KMS-11 (cell line): ENCODE measurements around the gene MND1.

ENCODE experiments used
- H2AFZ ChIP-seq: fragments of 200-600 bp; sonication (generic); 2 replicates; pipeline ENCODE4 v1.6.1; 2016; ENCODE audit warnings: antibody characterized with exemption, mixed run types, low read depth
- H3K27ac ChIP-seq: fragments of 200-600 bp; sonication (generic); 2 replicates; pipeline ENCODE4 v1.6.1; 2016; ENCODE audit warnings: mild to moderate bottlenecking, mixed run types
- H3K27me3 ChIP-seq: fragments of 200-600 bp; sonication (generic); 2 replicates; pipeline ENCODE4 v1.6.1; 2017; ENCODE audit warnings: mild to moderate bottlenecking, low read depth, mixed run types, moderate library complexity; ENCODE audit not compliant: insufficient read depth
- H3K36me3 ChIP-seq: fragments of 200-600 bp; sonication (generic); 2 replicates; pipeline ENCODE4 v1.6.1; 2017; ENCODE audit warnings: mild to moderate bottlenecking, mixed run types; ENCODE audit not compliant: insufficient read depth
- H3K4me1 ChIP-seq: fragments of 200-600 bp; sonication (generic); 2 replicates; pipeline ENCODE4 v1.6.1; 2016; ENCODE audit warnings: mild to moderate bottlenecking, low read depth, mixed run types; ENCODE audit not compliant: poor library complexity, severe bottlenecking
- H3K4me2 ChIP-seq: fragments of 200-600 bp; sonication (generic); 2 replicates; pipeline ENCODE4 v1.7.0; 2016; ENCODE audit warnings: mild to moderate bottlenecking, mixed run types
- H3K4me3 ChIP-seq: fragments of 200-600 bp; sonication (generic); IDR thresholded peaks from 2 replicates; pipeline ENCODE4 v1.6.1; 2017; ENCODE audit warnings: low read depth, low read length, mixed read lengths; ENCODE audit not compliant: insufficient read depth
- H3K79me2 ChIP-seq: fragments of 200-600 bp; sonication (generic); 2 replicates; pipeline ENCODE4 v1.6.1; 2016; ENCODE audit warnings: low read depth, mixed run types; ENCODE audit not compliant: insufficient read depth
- H3K9ac ChIP-seq: fragments of 200-600 bp; sonication (generic); 2 replicates; pipeline ENCODE4 v1.6.1; 2016; ENCODE audit warnings: mild to moderate bottlenecking, mixed run types
- H4K20me1 ChIP-seq: fragments of 200-600 bp; sonication (generic); 2 replicates; pipeline ENCODE4 v1.6.1; 2016; ENCODE audit warnings: mild to moderate bottlenecking, mixed run types; ENCODE audit not compliant: insufficient read depth
- CTCF ChIP-seq: fragments of 200-600 bp; sonication (generic); conservative IDR thresholded peaks from 2 replicates; pipeline ENCODE4 v1.6.1; 2017; ENCODE audit warnings: low read depth, mild to moderate bottlenecking, antibody characterized with exemption, low read length, moderate library complexity, mixed read lengths

The MND1 gene

GRCh38 chr4:153418558-153418957 is 74.1 kb downstream of the MND1 start:
- Histone ChIP-seq H3K4me1 (peaks cover 10% of the 10 kb centered on the region), H3K79me2 (no peaks in the 10 kb centered on the region), H3K27me3 (no peaks in the 10 kb centered on the region), H4K20me1 (no peaks in the 10 kb centered on the region), H2AFZ (no peak overlapping the region), H3K4me2 (no peak overlapping the region), H3K4me3 (no peak overlapping the region), H3K9ac (no peak overlapping the region), H3K36me3 (no peaks in the 10 kb centered on the region), H3K27ac (no peak overlapping the region)
- TF ChIP-seq CTCF = no peak

GRCh38 chr4:153419029-153419428 is 74.5 kb downstream of the MND1 start:
- Histone ChIP-seq H3K27ac (no peak overlapping the region), H3K4me3 (no peak overlapping the region), H2AFZ (no peak overlapping the region), H3K9ac (no peak overlapping the region), H3K4me2 (no peak overlapping the region), H3K4me1 (peaks cover 10% of the 10 kb centered on the region), H3K27me3 (no peaks in the 10 kb centered on the region), H4K20me1 (no peaks in the 10 kb centered on the region), H3K36me3 (no peaks in the 10 kb centered on the region), H3K79me2 (no peaks in the 10 kb centered on the region)
- TF ChIP-seq CTCF = no peak

GRCh38 chr4:153419673-153420278 is 75.3 kb downstream of the MND1 start:
- peaks cover 10% of the 10 kb centered on the region for H3K4me1 ChIP-seq
- H3K27ac ChIP-seq = no peak overlapping the region
- no peaks in the 10 kb centered on the region for H3K79me2 ChIP-seq
- no peak overlapping the region for H3K9ac ChIP-seq
- no peak overlapping the region for H2AFZ ChIP-seq
- no peaks in the 10 kb centered on the region for H3K27me3 ChIP-seq
- no peak overlapping the region for H3K4me2 ChIP-seq
- no peaks in the 10 kb centered on the region for H4K20me1 ChIP-seq
- no peaks in the 10 kb centered on the region for H3K36me3 ChIP-seq
- no peak overlapping the region for H3K4me3 ChIP-seq
- no peak for TF ChIP-seq CTCF

GRCh38 chr4:153420361-153420760 is 75.9 kb downstream of the MND1 start:
- no peak overlapping the region for H3K27ac ChIP-seq
- peaks cover 10% of the 10 kb centered on the region for H3K4me1 ChIP-seq
- no peak overlapping the region for H3K9ac ChIP-seq
- H3K79me2 ChIP-seq = no peaks in the 10 kb centered on the region
- TF ChIP-seq CTCF = no peak
- no peaks in the 10 kb centered on the region for H3K36me3 ChIP-seq
- no peak overlapping the region for H3K4me3 ChIP-seq
- no peak overlapping the region for H2AFZ ChIP-seq
- H4K20me1 ChIP-seq = no peaks in the 10 kb centered on the region
- H3K27me3 ChIP-seq = no peaks in the 10 kb centered on the region
- no peak overlapping the region for H3K4me2 ChIP-seq
